ENCODE data around the gene GTSE1.

GRCh38 chr22:46350646-46351045 is 54.0 kb downstream of the GTSE1 start:
- TF ChIP-seq EZH2phosphoT487 (IDR thresholded peaks at IDR 0.05) (no peak), CTCF (IDR thresholded peaks at IDR 0.05) (no peak)
